Testis (tissue), 2 donors: ENCODE data around the gene RPL18A.

ENCODE experiments used
- CTCF ChIP-seq, 3 experiments: fragments of 450-650 bp in 2 of 3; fragments of 200-600 bp in 1 of 3; sonication (generic) in 1 of 3; IDR thresholded peaks; one replicate each; pipeline ENCODE4 v1.5.1; 2016 to 2019; ENCODE audit warnings: antibody characterized with exemption in 3 of 3, mild to moderate bottlenecking in 2 of 3, moderate library complexity in 1 of 3
- POLR2A ChIP-seq: fragments of 450-650 bp; IDR thresholded peaks from one replicate; pipeline ENCODE4 v1.6.1; 2017; ENCODE audit warnings: antibody characterized with exemption, mild to moderate bottlenecking, moderate library complexity

- TF ChIP-seq CTCF (IDR thresholded peaks at IDR 0.05) (no peak), POLR2A (no peak)
These were observed 752 bp downstream of the RPL18A start for GRCh38 chr19:17860331-17860992.
